ENCODE results near the gene SNRPD2.

SNRPD2 gene

DNA sequence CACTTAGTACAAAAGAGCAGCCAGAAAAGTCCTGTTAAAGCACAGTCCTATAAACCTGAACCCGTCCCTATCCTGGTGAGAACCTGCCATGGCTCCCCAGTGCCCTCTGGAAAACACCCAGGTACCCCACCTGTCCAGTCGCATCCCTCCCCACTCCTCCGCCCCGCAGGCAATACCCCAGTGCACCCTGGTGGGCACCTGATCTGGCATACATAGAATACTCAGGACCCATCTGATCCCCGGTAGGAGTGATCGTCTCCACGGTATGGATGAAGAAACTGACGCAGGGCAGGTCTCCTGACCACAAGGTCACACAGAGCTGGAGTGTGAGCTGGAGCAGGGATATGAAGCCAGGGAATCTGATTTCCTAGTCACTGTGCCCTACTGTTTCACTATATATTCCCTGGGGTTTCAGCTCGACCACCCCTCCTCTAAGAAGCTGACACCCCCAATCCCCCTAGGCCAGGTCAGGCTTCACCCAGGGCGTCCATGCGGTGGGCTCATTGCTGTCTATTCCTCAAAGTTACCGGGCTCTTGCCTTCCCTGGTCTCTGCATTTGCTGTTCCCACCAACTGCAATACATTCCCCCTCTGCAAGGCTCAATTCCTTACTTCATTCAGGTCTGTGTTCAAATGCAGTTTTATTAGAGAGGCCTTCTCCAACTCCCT, 26.4 kb upstream of the SNRPD2 start:
- peak overlapping the region; percentile 28 for H3K4ac ChIP-seq (ENCODE audit: low read depth, low read length)
- no peaks in the 10 kb centered on the region for H3K27me3 ChIP-seq (ENCODE audit: insufficient read depth, low read length)
- H3K23ac ChIP-seq (ENCODE audit: low read length): no peak overlapping the region
- peak overlapping the region; percentile 9 for H2BK12ac ChIP-seq (ENCODE audit: low read length)
- peaks cover 10% of the 10 kb centered on the region for H3K79me1 ChIP-seq (ENCODE audit: low read length)
- peak overlapping the region; percentile 63 for H2BK5ac ChIP-seq (ENCODE audit: low read depth, low read length, poor library complexity)
- peak overlapping the region; percentile 9 for H2AFZ ChIP-seq (ENCODE audit: insufficient read depth, low read length, poor library complexity)
- peak overlapping the region; percentile 36 for H3K9ac ChIP-seq (ENCODE audit: low read length)
- no peaks in the 10 kb centered on the region for H3K9me3 ChIP-seq (ENCODE audit: insufficient read depth, low read depth, low read length)
- peaks cover 8% of the 10 kb centered on the region for H3K79me2 ChIP-seq (ENCODE audit: control insufficient read depth, insufficient read depth, low read length, poor library complexity)
- H2AK5ac ChIP-seq (ENCODE audit: low read length): peak overlapping the region; percentile 10
- peak overlapping the region; percentile 20 for H3K18ac ChIP-seq (ENCODE audit: low read length)
- H3K4me2 ChIP-seq (ENCODE audit: low read length): peak overlapping the region; percentile 50
- WGBS (ENCODE audit: extremely low coverage, insufficient coverage, insufficient read length): no CpG with 5 or more reads among the region's 12 CpGs
- H4K8ac ChIP-seq (ENCODE audit: low read depth, low read length): peak overlapping the region; percentile 72
- H3K27ac ChIP-seq (ENCODE audit: low read depth, low read length): peak overlapping the region; percentile 58
- peak overlapping the region; percentile 37 for H4K12ac ChIP-seq (ENCODE audit: low read depth, low read length)
- peaks cover 15 to 16% of the 10 kb centered on the region in 2 experiments for H3K4me1 ChIP-seq (ENCODE audit: control insufficient read depth in 1 of 2, insufficient read depth in 2 of 2, low read length in 2 of 2)
- H3K4me3 ChIP-seq (ENCODE audit: low read depth, low read length): peak overlapping the region; percentile 18
- H2BK120ac ChIP-seq (ENCODE audit: insufficient read depth, low read length, poor library complexity): peak overlapping the region; percentile 53
- DNase-seq: no peak
- H3K14ac ChIP-seq (ENCODE audit: low read length): peak overlapping the region; percentile 73
- H3K36me3 ChIP-seq (ENCODE audit: control insufficient read depth in 1 of 2, insufficient read depth in 2 of 2, low read length in 2 of 2): peaks cover 18% of the 10 kb centered on the region in 2 experiments
- H4K91ac ChIP-seq (ENCODE audit: low read depth, low read length): peak overlapping the region; percentile 68

DNA sequence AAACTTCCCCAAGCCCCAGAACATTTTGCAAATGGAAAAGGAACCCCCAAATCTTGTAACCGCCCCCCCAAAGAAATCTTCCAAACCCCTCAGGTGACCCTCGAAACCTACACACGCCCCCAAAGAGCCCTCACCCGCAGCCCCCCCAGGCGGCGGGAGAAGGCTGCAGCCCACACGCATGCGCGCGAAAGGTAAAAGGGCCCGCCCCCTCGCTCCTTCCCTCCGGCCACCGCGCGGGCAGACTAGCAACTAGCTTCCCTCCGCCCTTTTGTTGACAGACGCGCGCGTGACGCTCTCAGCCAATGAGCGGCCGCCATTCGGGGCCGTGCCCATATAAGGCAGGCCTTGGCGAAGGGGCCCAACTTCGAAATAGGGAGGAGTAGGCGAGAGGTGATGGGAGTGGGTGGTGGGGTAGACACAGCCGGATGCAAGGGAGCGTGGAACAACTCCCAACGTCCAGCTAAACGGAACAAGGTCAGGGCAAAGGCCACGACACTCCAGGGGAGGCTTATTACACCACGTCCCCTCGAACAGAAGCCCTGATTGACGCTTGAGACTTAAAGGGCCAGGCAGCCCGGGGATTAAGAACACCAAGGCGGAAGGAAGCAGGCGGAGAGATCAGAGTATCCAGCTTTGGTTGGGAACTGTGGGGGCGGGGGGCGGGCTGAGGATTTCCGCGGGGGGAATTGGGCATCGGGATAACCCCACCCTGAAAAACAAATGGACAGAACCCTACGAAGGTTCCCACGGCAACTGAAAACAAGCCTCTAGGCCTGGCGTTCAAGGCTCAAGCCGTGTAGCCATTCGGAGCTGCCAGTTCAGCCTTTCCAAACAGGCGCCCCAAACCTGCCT, 25.6 kb upstream of the SNRPD2 start:
- DNase-seq: peak; percentile 100

DNA sequence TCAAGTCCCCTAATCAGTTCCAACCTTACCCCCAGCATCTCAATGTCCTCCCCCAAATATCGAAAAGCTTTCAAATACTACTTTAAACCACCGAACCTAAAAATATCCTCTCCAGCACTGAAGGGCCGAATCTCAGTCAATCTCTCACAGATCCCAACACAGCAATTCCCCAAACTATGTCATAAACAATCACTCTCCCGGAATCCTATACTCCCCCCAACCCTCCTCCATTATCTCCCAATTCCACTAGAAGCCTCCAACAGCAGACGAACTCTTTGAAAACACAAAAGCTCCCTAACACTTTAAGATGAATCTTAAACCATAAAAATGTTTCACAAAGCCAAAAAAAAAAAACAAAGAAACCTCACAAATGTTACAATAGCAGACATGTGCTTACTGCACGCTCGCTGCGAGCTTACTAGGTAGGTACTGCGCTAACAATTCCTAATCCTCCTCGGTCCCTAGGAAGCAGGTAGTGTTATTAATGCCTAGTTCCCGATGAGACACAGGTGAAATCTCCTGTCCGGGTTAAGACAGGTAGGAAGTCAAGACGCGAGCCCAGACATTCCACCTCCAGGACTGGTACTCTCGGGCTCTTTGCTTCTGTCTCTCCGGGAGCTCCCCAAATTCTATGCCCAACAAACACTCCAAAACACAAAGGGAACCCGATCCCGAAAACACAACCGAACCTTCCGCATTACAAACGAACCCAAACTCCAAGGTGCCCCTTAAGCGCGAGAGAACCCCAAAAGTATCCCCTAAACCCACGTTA, 24.8 kb upstream of the SNRPD2 start:
- peak overlapping the region; percentile 82 for H2BK120ac ChIP-seq (ENCODE audit: insufficient read depth, low read length, poor library complexity)
- H3K4ac ChIP-seq (ENCODE audit: low read depth, low read length): peak overlapping the region; percentile 57
- H4K12ac ChIP-seq (ENCODE audit: low read depth, low read length): peak overlapping the region; percentile 36
- H3K14ac ChIP-seq (ENCODE audit: low read length): peak overlapping the region; percentile 75
- H3K79me1 ChIP-seq (ENCODE audit: low read length): peaks cover 8% of the 10 kb centered on the region
- H3K27ac ChIP-seq (ENCODE audit: low read depth, low read length): peak overlapping the region; percentile 58
- peak overlapping the region; percentile 97 for H3K9ac ChIP-seq (ENCODE audit: low read length)
- H3K27me3 ChIP-seq (ENCODE audit: insufficient read depth, low read length): no peaks in the 10 kb centered on the region
- peak overlapping the region; percentile 64 for H4K8ac ChIP-seq (ENCODE audit: low read depth, low read length)
- peaks cover 8% of the 10 kb centered on the region for H3K79me2 ChIP-seq (ENCODE audit: control insufficient read depth, insufficient read depth, low read length, poor library complexity)
- H3K4me1 ChIP-seq (ENCODE audit: control insufficient read depth in 1 of 2, insufficient read depth in 2 of 2, low read length in 2 of 2): peaks cover 9 to 11% of the 10 kb centered on the region in 2 experiments
- WGBS (ENCODE audit: extremely low coverage, insufficient coverage, insufficient read length): 100% methylated on average over 1 of the region's 24 CpGs
- peak overlapping the region; percentile 80 for H4K91ac ChIP-seq (ENCODE audit: low read depth, low read length)
- H3K9me3 ChIP-seq (ENCODE audit: insufficient read depth, low read depth, low read length): no peaks in the 10 kb centered on the region
- H2BK5ac ChIP-seq (ENCODE audit: low read depth, low read length, poor library complexity): peak overlapping the region; percentile 74
- peak overlapping the region; percentile 98 for H3K4me2 ChIP-seq (ENCODE audit: low read length)
- H3K36me3 ChIP-seq (ENCODE audit: control insufficient read depth in 1 of 2, insufficient read depth in 2 of 2, low read length in 2 of 2): peaks cover 24 to 30% of the 10 kb centered on the region in 2 experiments
- H3K4me3 ChIP-seq (ENCODE audit: low read depth, low read length): peak overlapping the region; percentile 74
- no peak overlapping the region for H3K23ac ChIP-seq (ENCODE audit: low read length)
- DNase-seq: peak; percentile 32 to 60
- peak overlapping the region; percentile 28 for H2AK5ac ChIP-seq (ENCODE audit: low read length)
- peak overlapping the region; percentile 67 for H3K18ac ChIP-seq (ENCODE audit: low read length)
- no peak overlapping the region for H2BK12ac ChIP-seq (ENCODE audit: low read length)
- H2AFZ ChIP-seq (ENCODE audit: insufficient read depth, low read length, poor library complexity): peak overlapping the region; percentile 30

More for the DNA sequence above, 25.6 kb upstream of the SNRPD2 start:
- peak overlapping the region; percentile 80 for H4K91ac ChIP-seq (ENCODE audit: low read depth, low read length)
- peak overlapping the region; percentile 72 for H4K8ac ChIP-seq (ENCODE audit: low read depth, low read length)
- peak overlapping the region; percentile 74 for H2BK5ac ChIP-seq (ENCODE audit: low read depth, low read length, poor library complexity)
- peak overlapping the region; percentile 57 for H3K4ac ChIP-seq (ENCODE audit: low read depth, low read length)
- H3K4me1 ChIP-seq (ENCODE audit: control insufficient read depth in 1 of 2, insufficient read depth in 2 of 2, low read length in 2 of 2): peaks cover 13 to 15% of the 10 kb centered on the region in 2 experiments
- peak overlapping the region; percentile 37 for H4K12ac ChIP-seq (ENCODE audit: low read depth, low read length)
- H3K4me3 ChIP-seq (ENCODE audit: low read depth, low read length): peak overlapping the region; percentile 74
- H3K18ac ChIP-seq (ENCODE audit: low read length): peak overlapping the region; percentile 67
- H2BK120ac ChIP-seq (ENCODE audit: insufficient read depth, low read length, poor library complexity): peak overlapping the region; percentile 82
- H3K14ac ChIP-seq (ENCODE audit: low read length): peak overlapping the region; percentile 75
- H3K27me3 ChIP-seq (ENCODE audit: insufficient read depth, low read length): no peaks in the 10 kb centered on the region
- H3K27ac ChIP-seq (ENCODE audit: low read depth, low read length): peak overlapping the region; percentile 58
- peaks cover 10% of the 10 kb centered on the region for H3K79me1 ChIP-seq (ENCODE audit: low read length)
- peak overlapping the region; percentile 97 for H3K9ac ChIP-seq (ENCODE audit: low read length)
- H3K23ac ChIP-seq (ENCODE audit: low read length): no peak overlapping the region
- peak overlapping the region; percentile 9 for H2BK12ac ChIP-seq (ENCODE audit: low read length)
- H2AFZ ChIP-seq (ENCODE audit: insufficient read depth, low read length, poor library complexity): peak overlapping the region; percentile 9
- peaks cover 23% of the 10 kb centered on the region in 2 experiments for H3K36me3 ChIP-seq (ENCODE audit: control insufficient read depth in 1 of 2, insufficient read depth in 2 of 2, low read length in 2 of 2)
- H3K4me2 ChIP-seq (ENCODE audit: low read length): peak overlapping the region; percentile 98
- no peaks in the 10 kb centered on the region for H3K9me3 ChIP-seq (ENCODE audit: insufficient read depth, low read depth, low read length)
- no peak overlapping the region for H2AK5ac ChIP-seq (ENCODE audit: low read length)
- WGBS (ENCODE audit: extremely low coverage, insufficient coverage, insufficient read length): no CpG with 5 or more reads among the region's 51 CpGs
- H3K79me2 ChIP-seq (ENCODE audit: control insufficient read depth, insufficient read depth, low read length, poor library complexity): peaks cover 8% of the 10 kb centered on the region

DNA sequence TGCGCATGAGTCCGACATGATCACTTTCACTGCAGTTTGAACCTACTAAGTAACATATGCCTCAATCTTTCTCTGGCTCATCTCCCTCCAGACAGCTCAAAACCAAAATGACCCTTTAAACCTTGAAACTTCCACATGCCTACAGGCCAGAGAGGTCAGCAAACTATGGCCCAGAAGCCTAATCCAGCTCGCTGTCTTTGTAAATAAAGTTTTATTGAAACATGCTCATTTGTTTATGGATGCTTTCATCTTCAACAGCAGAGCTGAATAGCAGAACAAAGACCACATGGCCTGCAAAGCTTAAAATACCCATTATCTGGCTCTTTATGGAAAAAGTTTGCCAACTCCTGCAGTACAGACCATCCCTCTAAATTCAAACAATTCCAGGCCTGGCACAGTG, 23.4 kb upstream of the SNRPD2 start:
- peaks cover 28 to 30% of the 10 kb centered on the region in 2 experiments for H3K36me3 ChIP-seq (ENCODE audit: control insufficient read depth in 1 of 2, insufficient read depth in 2 of 2, low read length in 2 of 2)
- H3K27me3 ChIP-seq (ENCODE audit: insufficient read depth, low read length): no peaks in the 10 kb centered on the region
- no peak overlapping the region for H3K23ac ChIP-seq (ENCODE audit: low read length)
- no peak overlapping the region for H4K8ac ChIP-seq (ENCODE audit: low read depth, low read length)
- H4K12ac ChIP-seq (ENCODE audit: low read depth, low read length): no peak overlapping the region
- no peak overlapping the region for H3K9ac ChIP-seq (ENCODE audit: low read length)
- H2AFZ ChIP-seq (ENCODE audit: insufficient read depth, low read length, poor library complexity): no peak overlapping the region
- H3K27ac ChIP-seq (ENCODE audit: low read depth, low read length): no peak overlapping the region
- H2BK5ac ChIP-seq (ENCODE audit: low read depth, low read length, poor library complexity): no peak overlapping the region
- H3K18ac ChIP-seq (ENCODE audit: low read length): no peak overlapping the region
- H3K4me3 ChIP-seq (ENCODE audit: low read depth, low read length): no peak overlapping the region
- WGBS (ENCODE audit: extremely low coverage, insufficient coverage, insufficient read length): no CpG with 5 or more reads among the region's 3 CpGs
- H3K14ac ChIP-seq (ENCODE audit: low read length): no peak overlapping the region
- peaks cover 8% of the 10 kb centered on the region for H3K79me1 ChIP-seq (ENCODE audit: low read length)
- H3K79me2 ChIP-seq (ENCODE audit: control insufficient read depth, insufficient read depth, low read length, poor library complexity): peaks cover 8% of the 10 kb centered on the region
- peaks cover 9 to 11% of the 10 kb centered on the region in 2 experiments for H3K4me1 ChIP-seq (ENCODE audit: control insufficient read depth in 1 of 2, insufficient read depth in 2 of 2, low read length in 2 of 2)
- H2AK5ac ChIP-seq (ENCODE audit: low read length): no peak overlapping the region
- no peak for DNase-seq
- no peak overlapping the region for H3K4me2 ChIP-seq (ENCODE audit: low read length)
- H2BK120ac ChIP-seq (ENCODE audit: insufficient read depth, low read length, poor library complexity): no peak overlapping the region
- H3K4ac ChIP-seq (ENCODE audit: low read depth, low read length): peak overlapping the region; percentile 44
- no peak overlapping the region for H2BK12ac ChIP-seq (ENCODE audit: low read length)
- no peak overlapping the region for H4K91ac ChIP-seq (ENCODE audit: low read depth, low read length)
- H3K9me3 ChIP-seq (ENCODE audit: insufficient read depth, low read depth, low read length): no peaks in the 10 kb centered on the region

All from trophoblast cell (in vitro differentiated cells and primary cell).